Activated naive CD4-positive, alpha-beta T cell treated with anti-CD3 and anti-CD28 coated beads, Interleukin-2, amount 50 U/mL, for 72 hours (primary cell): ENCODE results near the gene PLEKHA6. TPM values are rescaled to one million over a fixed set of nuclear protein-coding genes. Genes with fewer than 3 reads are reported as not detected.
A peak's percentile ranks its signal among the peaks of the same experiment; 100 is the strongest.

ENCODE experiments used
- ATAC-seq, 2 donors: fragments of 150-1000 bp; cut with Tn5 transposase; 2 replicates each; pipeline ENCODE4 v1.10.0; 2021; ENCODE audit warnings: mild to moderate bottlenecking in 2 of 2, moderate library complexity in 2 of 2
- DNase-seq, 2 donors: peaks; one replicate each; pipeline ENCODE4 v3.0.0; 2021 to 2022; ENCODE audit warnings: low spot score in 2 of 2
- H3K27ac Mint-ChIP-seq, 2 donors: one replicate each; pipeline ENCODE4 v1.8.0; 2022; ENCODE audit warnings: mild to moderate bottlenecking in 2 of 2, mixed read lengths in 2 of 2
- H3K36me3 Mint-ChIP-seq, 2 donors: one replicate each; pipeline ENCODE4 v1.8.0; 2022; ENCODE audit warnings: mixed read lengths in 2 of 2
- H3K9me3 Mint-ChIP-seq, 2 donors: one replicate each; pipeline ENCODE4 v1.8.0; 2022; ENCODE audit warnings: mixed read lengths in 2 of 2
- total RNA-seq, 2 donors: library from RNA; stranded (reverse); gene quantifications; one replicate each; pipeline ENCODE4 v1.2.3, GENCODE V29; 2022

PLEKHA6 gene
- total RNA-seq, 2 donors from 2014 or later = 1.0 to 2.6 TPM

- peak overlapping the region in 1 of 2 donors; percentile 18 for H3K27ac Mint-ChIP-seq
- no peaks in the 10 kb centered on the region for H3K9me3 Mint-ChIP-seq
- ATAC-seq = no peak
- no peaks in the 10 kb centered on the region for H3K36me3 Mint-ChIP-seq
- no peak for DNase-seq
Measured at GRCh38 chr1:204345941-204346645, 13.6 kb downstream of the PLEKHA6 start.

- Mint-ChIP-seq H3K36me3 (no peaks in the 10 kb centered on the region), H3K9me3 (no peaks in the 10 kb centered on the region), H3K27ac (peak overlapping the region in 1 of 2 donors; percentile 18)
- DNase-seq = no peak
- ATAC-seq = no peak
Measured at GRCh38 chr1:204345438-204345841, 14.3 kb downstream of the PLEKHA6 start.

GRCh38 chr1:204344665-204345355, 14.9 kb downstream of the PLEKHA6 start:
- Mint-ChIP-seq H3K27ac (peak overlapping the region in 1 of 2 donors; percentile 18), H3K9me3 (no peaks in the 10 kb centered on the region), H3K36me3 (no peaks in the 10 kb centered on the region)
- ATAC-seq (no peak), DNase-seq (no peak)

DNA sequence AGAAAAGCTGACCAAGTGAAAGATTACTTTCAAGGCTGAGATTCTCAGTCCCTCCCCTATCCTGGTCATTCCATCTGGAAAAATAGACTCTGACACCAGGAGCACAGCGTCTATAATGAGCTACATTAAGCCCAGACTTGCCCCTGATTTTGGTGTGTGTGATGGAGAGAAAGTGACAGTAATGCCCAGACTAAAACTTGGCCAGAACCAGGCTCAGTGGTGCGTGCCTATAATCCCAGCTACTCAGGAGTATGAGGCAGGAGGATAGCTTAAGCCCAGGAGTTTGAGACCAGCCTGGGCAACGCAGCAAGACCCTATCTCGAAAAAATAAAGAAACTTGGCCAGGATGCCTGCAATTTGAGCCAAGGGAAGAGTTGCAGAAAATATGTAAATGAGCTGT, 15.9 kb downstream of the PLEKHA6 start:
- Mint-ChIP-seq H3K36me3 (no peaks in the 10 kb centered on the region), H3K9me3 (no peaks in the 10 kb centered on the region), H3K27ac (no peak overlapping the region)
- DNase-seq = no peak
- ATAC-seq = no peak

- no peak overlapping the region for H3K27ac Mint-ChIP-seq
- no peak for ATAC-seq
- H3K36me3 Mint-ChIP-seq = no peaks in the 10 kb centered on the region
- DNase-seq = no peak
- H3K9me3 Mint-ChIP-seq = no peaks in the 10 kb centered on the region
Measured at GRCh38 chr1:204343247-204343646, 16.5 kb downstream of the PLEKHA6 start.

GRCh38 chr1:204342310-204342709, 17.4 kb downstream of the PLEKHA6 start:
- Mint-ChIP-seq H3K36me3 (no peaks in the 10 kb centered on the region), H3K9me3 (no peaks in the 10 kb centered on the region), H3K27ac (no peak overlapping the region)
- no peak for ATAC-seq
- DNase-seq = no peak

- H3K9me3 Mint-ChIP-seq = no peaks in the 10 kb centered on the region
- no peaks in the 10 kb centered on the region for H3K36me3 Mint-ChIP-seq
- DNase-seq = no peak
- no peak for ATAC-seq
- H3K27ac Mint-ChIP-seq = peak overlapping the region in 1 of 2 donors; percentile 26
Measured at GRCh38 chr1:204341380-204341779, 18.3 kb downstream of the PLEKHA6 start.

- Mint-ChIP-seq H3K36me3 (no peaks in the 10 kb centered on the region), H3K9me3 (no peaks in the 10 kb centered on the region), H3K27ac (peak overlapping the region; percentile 26 to 75)
- ATAC-seq = no peak
- no peak for DNase-seq
Measured at GRCh38 chr1:204340081-204340889, 19.4 kb downstream of the PLEKHA6 start.

GRCh38 chr1:204339541-204339940, 20.2 kb downstream of the PLEKHA6 start:
- no peaks in the 10 kb centered on the region for H3K9me3 Mint-ChIP-seq
- H3K36me3 Mint-ChIP-seq = no peaks in the 10 kb centered on the region
- ATAC-seq (no peak), DNase-seq (no peak)
- H3K27ac Mint-ChIP-seq = no peak overlapping the region

DNA sequence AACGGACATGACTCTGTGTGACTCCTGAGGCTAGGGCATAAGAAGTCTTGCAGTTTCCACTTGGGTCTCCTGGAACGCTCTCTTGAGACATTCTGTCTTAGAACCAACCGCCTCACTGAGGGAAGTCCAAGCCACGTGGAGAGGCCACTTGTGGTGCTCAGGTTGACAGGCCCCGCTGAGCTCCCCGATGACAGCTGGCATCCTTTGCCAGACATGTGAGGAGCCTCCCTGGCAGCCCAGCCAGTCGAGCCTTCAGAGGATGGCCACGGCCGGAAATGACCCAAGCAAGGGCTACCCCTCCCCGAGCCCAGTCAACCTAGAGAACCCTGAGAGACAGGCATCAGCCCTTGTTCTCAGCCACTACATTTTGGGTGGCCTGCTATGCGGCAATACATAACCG, 20.7 kb downstream of the PLEKHA6 start:
- Mint-ChIP-seq H3K27ac (no peak overlapping the region), H3K36me3 (no peaks in the 10 kb centered on the region), H3K9me3 (no peaks in the 10 kb centered on the region)
- DNase-seq = no peak
- no peak for ATAC-seq

GRCh38 chr1:204338360-204338759, 21.4 kb downstream of the PLEKHA6 start:
- ATAC-seq (no peak), DNase-seq (no peak)
- Mint-ChIP-seq H3K9me3 (no peaks in the 10 kb centered on the region), H3K36me3 (no peaks in the 10 kb centered on the region), H3K27ac (no peak overlapping the region)

DNA sequence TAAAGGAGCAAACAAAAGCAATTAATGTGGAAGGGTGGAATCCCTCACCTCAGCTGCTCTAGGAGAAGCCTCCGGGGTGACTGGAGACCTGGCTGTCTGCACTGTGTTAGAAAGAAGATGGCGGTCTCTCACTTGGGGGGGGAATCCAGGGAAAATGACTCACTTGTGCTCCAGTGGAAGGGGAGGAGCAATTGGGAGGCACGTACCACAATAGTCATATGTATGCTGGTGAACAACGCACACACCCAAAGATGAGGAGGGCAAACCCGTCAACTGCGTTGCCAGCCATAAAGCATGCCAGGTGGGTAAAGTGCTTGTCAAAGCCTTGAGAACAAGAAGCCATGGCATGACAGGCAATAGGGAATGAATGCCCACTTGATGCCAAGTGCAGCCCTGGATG, 22.1 kb downstream of the PLEKHA6 start:
- H3K9me3 Mint-ChIP-seq = no peaks in the 10 kb centered on the region

DNA sequence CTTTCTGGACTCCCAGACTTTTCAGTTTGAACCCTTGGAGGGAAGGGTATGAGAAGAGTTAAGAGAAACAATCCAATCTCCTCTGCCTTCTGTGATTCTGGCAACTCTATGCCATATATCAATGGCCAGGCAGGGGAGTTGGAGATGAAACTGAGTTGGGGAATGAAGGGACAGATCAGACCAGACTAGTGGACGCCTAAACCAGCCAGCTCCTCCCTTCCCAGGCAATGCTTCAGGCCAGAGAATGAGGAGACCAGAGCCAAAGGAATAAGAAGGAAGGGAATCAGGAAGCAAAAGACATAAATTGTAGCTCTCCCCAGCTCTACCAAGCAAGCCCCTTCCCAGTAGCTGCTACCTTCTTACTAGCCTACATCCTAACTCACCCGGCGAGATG, 22.7 kb downstream of the PLEKHA6 start:
- ATAC-seq (no peak), DNase-seq (no peak)
- H3K27ac Mint-ChIP-seq = no peak overlapping the region
- no peaks in the 10 kb centered on the region for H3K36me3 Mint-ChIP-seq
- no peaks in the 10 kb centered on the region for H3K9me3 Mint-ChIP-seq

More for the DNA sequence above, 22.1 kb downstream of the PLEKHA6 start:
- H3K27ac Mint-ChIP-seq = no peak overlapping the region
- DNase-seq (no peak), ATAC-seq (no peak)
- H3K36me3 Mint-ChIP-seq = no peaks in the 10 kb centered on the region

GRCh38 chr1:204336421-204337035, 23.2 kb downstream of the PLEKHA6 start:
- no peak for ATAC-seq
- Mint-ChIP-seq H3K27ac (no peak overlapping the region), H3K9me3 (no peaks in the 10 kb centered on the region), H3K36me3 (no peaks in the 10 kb centered on the region)
- no peak for DNase-seq

DNA sequence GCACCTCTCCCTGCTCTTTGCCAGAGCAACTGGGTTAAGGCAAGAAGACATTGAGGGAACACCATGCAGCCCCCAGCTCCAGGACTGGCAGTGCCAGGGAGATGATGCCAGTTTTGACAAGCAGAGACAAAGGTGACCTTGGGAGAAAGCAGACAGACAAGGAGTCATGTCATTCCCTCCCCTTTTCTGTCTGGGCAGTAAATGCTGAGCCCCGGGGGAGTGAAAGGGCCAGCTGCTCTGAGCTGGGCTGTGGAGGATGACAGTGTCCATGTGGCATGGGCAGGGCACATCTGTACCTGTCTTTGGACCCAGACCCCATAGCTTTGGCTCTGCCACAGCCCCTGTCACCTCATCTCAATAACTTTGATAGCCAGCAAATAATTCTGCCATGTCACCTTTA, 24.2 kb downstream of the PLEKHA6 start:
- DNase-seq (no peak), ATAC-seq (no peak)
- H3K36me3 Mint-ChIP-seq = no peaks in the 10 kb centered on the region
- H3K9me3 Mint-ChIP-seq = no peaks in the 10 kb centered on the region
- no peak overlapping the region for H3K27ac Mint-ChIP-seq

DNA sequence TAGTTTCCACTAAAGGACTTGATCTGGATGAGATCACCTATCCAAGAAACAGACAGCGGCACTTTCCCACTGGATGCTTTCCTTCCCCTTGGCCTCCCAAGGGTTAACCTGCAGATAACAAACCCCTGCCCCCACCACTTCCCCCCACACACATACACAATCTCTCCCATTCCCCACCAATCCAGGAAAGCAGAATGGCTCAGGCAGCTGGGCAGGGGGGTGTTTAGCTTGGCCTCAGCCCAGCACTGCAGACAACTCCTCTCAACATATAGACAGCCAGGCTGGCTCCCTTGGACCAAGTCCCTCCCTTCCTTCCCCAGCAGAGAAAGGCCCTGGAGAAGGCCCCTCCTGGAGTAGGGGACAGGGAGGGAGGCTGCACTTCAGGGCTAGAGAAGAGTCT, 24.6 kb downstream of the PLEKHA6 start:
- Mint-ChIP-seq H3K27ac (no peak overlapping the region), H3K36me3 (no peaks in the 10 kb centered on the region), H3K9me3 (no peaks in the 10 kb centered on the region)
- DNase-seq (no peak), ATAC-seq (no peak)

GRCh38 chr1:204334455-204334854, 25.3 kb downstream of the PLEKHA6 start:
- DNase-seq (no peak), ATAC-seq (no peak)
- no peaks in the 10 kb centered on the region for H3K9me3 Mint-ChIP-seq
- no peak overlapping the region for H3K27ac Mint-ChIP-seq
- no peaks in the 10 kb centered on the region for H3K36me3 Mint-ChIP-seq
